ENCODE data around the gene CCDC7. TPM values are rescaled to one million over a fixed set of nuclear protein-coding genes. Genes with fewer than 3 reads are reported as not detected.

Gene CCDC7
- total and polyA plus RNA-seq, 10 of the 15 experiments (the other 5 are each of a cell fraction or from before 2014, with no cell fraction given), result 1.8 to 5.6 (median 3.4) TPM

DNA sequence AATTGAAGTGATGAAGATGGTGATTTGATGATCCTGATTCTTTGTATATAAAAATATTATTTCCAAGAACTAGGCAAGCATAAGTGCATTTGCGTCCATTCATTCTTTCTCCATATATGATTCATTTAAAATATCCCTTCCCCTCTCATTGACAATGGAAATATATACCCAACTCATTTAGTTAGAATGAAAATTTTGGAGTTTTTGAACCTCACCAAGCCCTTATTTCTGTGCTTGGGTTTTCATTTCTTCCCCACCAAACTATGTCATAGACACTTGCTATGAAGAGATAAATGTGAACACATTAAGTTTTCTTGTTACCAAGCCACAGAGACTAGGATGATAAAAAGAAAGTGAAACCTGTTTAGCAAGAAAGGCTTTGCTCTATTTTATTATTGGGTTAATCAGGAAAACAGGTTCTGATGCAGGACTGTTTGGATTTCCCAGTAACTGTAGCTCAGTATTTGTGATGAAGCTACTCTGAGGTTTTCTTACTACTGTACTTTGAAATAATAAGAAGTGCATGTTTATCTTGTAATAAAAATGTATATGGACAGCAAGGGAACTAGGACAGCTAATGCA is 443.8 kb downstream of the CCDC7 start (continued):
- TF ChIP-seq, protein P1, sequence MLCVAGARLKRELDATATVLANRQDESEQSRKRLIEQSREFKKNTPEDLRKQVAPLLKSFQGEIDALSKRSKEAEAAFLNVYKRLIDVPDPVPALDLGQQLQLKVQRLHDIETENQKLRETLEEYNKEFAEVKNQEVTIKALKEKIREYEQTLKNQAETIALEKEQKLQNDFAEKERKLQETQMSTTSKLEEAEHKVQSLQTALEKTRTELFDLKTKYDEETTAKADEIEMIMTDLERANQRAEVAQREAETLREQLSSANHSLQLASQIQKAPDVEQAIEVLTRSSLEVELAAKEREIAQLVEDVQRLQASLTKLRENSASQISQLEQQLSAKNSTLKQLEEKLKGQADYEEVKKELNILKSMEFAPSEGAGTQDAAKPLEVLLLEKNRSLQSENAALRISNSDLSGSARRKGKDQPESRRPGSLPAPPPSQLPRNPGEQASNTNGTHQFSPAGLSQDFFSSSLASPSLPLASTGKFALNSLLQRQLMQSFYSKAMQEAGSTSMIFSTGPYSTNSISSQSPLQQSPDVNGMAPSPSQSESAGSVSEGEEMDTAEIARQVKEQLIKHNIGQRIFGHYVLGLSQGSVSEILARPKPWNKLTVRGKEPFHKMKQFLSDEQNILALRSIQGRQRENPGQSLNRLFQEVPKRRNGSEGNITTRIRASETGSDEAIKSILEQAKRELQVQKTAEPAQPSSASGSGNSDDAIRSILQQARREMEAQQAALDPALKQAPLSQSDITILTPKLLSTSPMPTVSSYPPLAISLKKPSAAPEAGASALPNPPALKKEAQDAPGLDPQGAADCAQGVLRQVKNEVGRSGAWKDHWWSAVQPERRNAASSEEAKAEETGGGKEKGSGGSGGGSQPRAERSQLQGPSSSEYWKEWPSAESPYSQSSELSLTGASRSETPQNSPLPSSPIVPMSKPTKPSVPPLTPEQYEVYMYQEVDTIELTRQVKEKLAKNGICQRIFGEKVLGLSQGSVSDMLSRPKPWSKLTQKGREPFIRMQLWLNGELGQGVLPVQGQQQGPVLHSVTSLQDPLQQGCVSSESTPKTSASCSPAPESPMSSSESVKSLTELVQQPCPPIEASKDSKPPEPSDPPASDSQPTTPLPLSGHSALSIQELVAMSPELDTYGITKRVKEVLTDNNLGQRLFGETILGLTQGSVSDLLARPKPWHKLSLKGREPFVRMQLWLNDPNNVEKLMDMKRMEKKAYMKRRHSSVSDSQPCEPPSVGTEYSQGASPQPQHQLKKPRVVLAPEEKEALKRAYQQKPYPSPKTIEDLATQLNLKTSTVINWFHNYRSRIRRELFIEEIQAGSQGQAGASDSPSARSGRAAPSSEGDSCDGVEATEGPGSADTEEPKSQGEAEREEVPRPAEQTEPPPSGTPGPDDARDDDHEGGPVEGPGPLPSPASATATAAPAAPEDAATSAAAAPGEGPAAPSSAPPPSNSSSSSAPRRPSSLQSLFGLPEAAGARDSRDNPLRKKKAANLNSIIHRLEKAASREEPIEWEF (IDR thresholded peaks at IDR 0.05; ENCODE audit: insufficient replicate concordance, low read depth, low read length), result no peak
- TF ChIP-seq DPF2 (IDR thresholded peaks at IDR 0.05) (no peak), BACH1 (IDR thresholded peaks at IDR 0.05; ENCODE audit: borderline replicate concordance) (no peak), IKZF2 (IDR thresholded peaks at IDR 0.05) (no peak), RB1 (IDR thresholded peaks at IDR 0.05; ENCODE audit: borderline replicate concordance) (no peak), ZNF622 (IDR thresholded peaks at IDR 0.05) (no peak), SMAD5 (IDR thresholded peaks at IDR 0.05; ENCODE audit: low read depth) (no peak), SIX5 (IDR thresholded peaks at IDR 0.05; ENCODE audit: low read depth, low read length, severe bottlenecking) (no peak), EZH2 (IDR thresholded peaks at IDR 0.05; ENCODE audit: borderline replicate concordance, control insufficient read depth, low read depth, low read length) (no peak), KAT2A (conservative IDR thresholded peaks at IDR 0.05; ENCODE audit: control insufficient read depth, low read depth, low read length) (no peak), KDM1A (IDR thresholded peaks at IDR 0.05; ENCODE audit: borderline replicate concordance) (no peak), ZNF217 (IDR thresholded peaks at IDR 0.05) (no peak)
